ENCODE measurements around the gene DHX40.

The DHX40 gene

GRCh38 chr17:59647288-59647687, 81.9 kb downstream of the DHX40 start:
- no peaks in the 10 kb centered on the region for H3K27me3 ChIP-seq (ENCODE audit: low read length)
- H3K79me2 ChIP-seq (ENCODE audit: insufficient read depth, low read length) = peaks cover 52% of the 10 kb centered on the region
- TF ChIP-seq CTCF (IDR thresholded peaks at IDR 0.05; ENCODE audit: insufficient read depth, low read length, poor library complexity, severe bottlenecking) = no peak
- no peak overlapping the region for H2AFZ ChIP-seq (ENCODE audit: low read depth, low read length, severe bottlenecking)
- no peak overlapping the region for H3K4me3 ChIP-seq (ENCODE audit: insufficient read depth, low read length, poor library complexity, severe bottlenecking)
- H3K36me3 ChIP-seq (ENCODE audit: low read length) = peaks cover 66% of the 10 kb centered on the region
- H3K4me2 ChIP-seq (ENCODE audit: low read depth, low read length, poor library complexity, severe bottlenecking) = no peak overlapping the region
- peaks cover 12% of the 10 kb centered on the region for H3F3A ChIP-seq (ENCODE audit: insufficient read depth)
- H3K27ac ChIP-seq (ENCODE audit: low read depth, low read length) = no peak overlapping the region
- peaks cover 30% of the 10 kb centered on the region for H4K20me1 ChIP-seq (ENCODE audit: low read depth, low read length)
- no peak overlapping the region for H3K9ac ChIP-seq (ENCODE audit: low read length)
- H3K9me2 ChIP-seq (replicated peaks; ENCODE audit: insufficient read depth, low read length) = no peaks in the 10 kb centered on the region
- no peaks in the 10 kb centered on the region for H3K9me3 ChIP-seq (ENCODE audit: insufficient read depth, low read length)

GRCh38 chr17:59649886-59650285, 84.5 kb downstream of the DHX40 start:
- H4K20me1 ChIP-seq (ENCODE audit: low read depth, low read length) = peaks cover 10% of the 10 kb centered on the region; the same call in 1 of the 2 replicates
- no peaks in the 10 kb centered on the region for H3F3A ChIP-seq (ENCODE audit: insufficient read depth)
- H3K36me3 ChIP-seq (ENCODE audit: low read length) = peaks cover 61% of the 10 kb centered on the region

GRCh38 chr17:59650642-59651041, 85.2 kb downstream of the DHX40 start:
- Histone ChIP-seq H3K27ac (ENCODE audit: low read depth, low read length) (no peak overlapping the region), H3K4me2 (ENCODE audit: low read depth, low read length, poor library complexity, severe bottlenecking) (no peak overlapping the region), H3K79me2 (ENCODE audit: insufficient read depth, low read length) (peaks cover 20% of the 10 kb centered on the region), H3K27me3 (ENCODE audit: low read length) (no peaks in the 10 kb centered on the region), H3K9me3 (ENCODE audit: insufficient read depth, low read length) (no peaks in the 10 kb centered on the region), H3K36me3 (ENCODE audit: low read length) (peaks cover 60% of the 10 kb centered on the region), H3K9me2 (replicated peaks; ENCODE audit: insufficient read depth, low read length) (no peaks in the 10 kb centered on the region), H3K9ac (ENCODE audit: low read length) (no peak overlapping the region), H4K20me1 (ENCODE audit: low read depth, low read length) (peaks cover 7% of the 10 kb centered on the region; the same call in 1 of the 2 replicates), H3K4me3 (ENCODE audit: insufficient read depth, low read length, poor library complexity, severe bottlenecking) (no peak overlapping the region), H3F3A (ENCODE audit: insufficient read depth) (no peaks in the 10 kb centered on the region), H2AFZ (ENCODE audit: low read depth, low read length, severe bottlenecking) (no peak overlapping the region)
- no peak for TF ChIP-seq CTCF (IDR thresholded peaks at IDR 0.05; ENCODE audit: insufficient read depth, low read length, poor library complexity, severe bottlenecking)
- no peak for TF ChIP-seq EZH2phosphoT487 (conservative IDR thresholded peaks at IDR 0.05; ENCODE audit: low read length)

More at GRCh38 chr17:59649886-59650285, 84.5 kb downstream of the DHX40 start:
- peaks cover 28% of the 10 kb centered on the region for H3K79me2 ChIP-seq (ENCODE audit: insufficient read depth, low read length)
- H2AFZ ChIP-seq (ENCODE audit: low read depth, low read length, severe bottlenecking) = no peak overlapping the region
- no peak for TF ChIP-seq EZH2phosphoT487 (conservative IDR thresholded peaks at IDR 0.05; ENCODE audit: low read length)
- no peak for TF ChIP-seq CTCF (IDR thresholded peaks at IDR 0.05; ENCODE audit: insufficient read depth, low read length, poor library complexity, severe bottlenecking)
- H3K4me3 ChIP-seq (ENCODE audit: insufficient read depth, low read length, poor library complexity, severe bottlenecking) = no peak overlapping the region
- H3K4me2 ChIP-seq (ENCODE audit: low read depth, low read length, poor library complexity, severe bottlenecking) = no peak overlapping the region
- H3K9me3 ChIP-seq (ENCODE audit: insufficient read depth, low read length) = no peaks in the 10 kb centered on the region
- H3K9me2 ChIP-seq (replicated peaks; ENCODE audit: insufficient read depth, low read length) = no peaks in the 10 kb centered on the region
- H3K27me3 ChIP-seq (ENCODE audit: low read length) = no peaks in the 10 kb centered on the region
- no peak overlapping the region for H3K27ac ChIP-seq (ENCODE audit: low read depth, low read length)
- no peak overlapping the region for H3K9ac ChIP-seq (ENCODE audit: low read length)

Measured in SU-DHL-6 (cell line).